GM23338 (cell line): ENCODE results near the gene GRK3. TPM values are rescaled to one million over a fixed set of nuclear protein-coding genes. Genes with fewer than 3 reads are reported as not detected.

ENCODE experiments used
- ATAC-seq: fragments of 200-7000 bp; cut with Tn5 transposase; 3 replicates; pipeline ENCODE4 v1.9.1; 2020
- DNase-seq: peaks from one replicate; pipeline ENCODE4 v3.0.0-alpha.2; 2015; ENCODE audit warnings: low spot score
- H2AFZ ChIP-seq: fragments of 200-600 bp; sonication (generic); 2 replicates; pipeline ENCODE4 v1.8.0; 2016; ENCODE audit warnings: antibody characterized with exemption, mild to moderate bottlenecking, moderate library complexity
- H3F3A ChIP-seq: fragments of 200-600 bp; sonication (generic); replicated peaks from 2 replicates; pipeline ENCODE4 v1.8.0; 2017; ENCODE audit warnings: antibody characterized with exemption, mixed run types, low read depth
- H3K27ac ChIP-seq: fragments of 200-600 bp; sonication (generic); 2 replicates; pipeline ENCODE4 v1.6.1; 2016; ENCODE audit warnings: low read depth
- H3K27me3 ChIP-seq: fragments of 200-600 bp; sonication (generic); 2 replicates; pipeline ENCODE4 v1.8.0; 2016; ENCODE audit warnings: mild to moderate bottlenecking, mixed run types, moderate library complexity; ENCODE audit not compliant: insufficient read depth
- H3K36me3 ChIP-seq: fragments of 200-600 bp; sonication (generic); 2 replicates; pipeline ENCODE4 v1.8.0; 2016; ENCODE audit warnings: mild to moderate bottlenecking; ENCODE audit not compliant: insufficient read depth
- H3K4me1 ChIP-seq: fragments of 200-600 bp; sonication (generic); 2 replicates; pipeline ENCODE4 v1.8.0; 2016; ENCODE audit warnings: mild to moderate bottlenecking, moderate library complexity; ENCODE audit not compliant: insufficient read depth
- H3K4me2 ChIP-seq: fragments of 200-600 bp; sonication (generic); 2 replicates; pipeline ENCODE4 v1.7.1; 2017; ENCODE audit warnings: mixed run types
- H3K4me3 ChIP-seq: fragments of 200-600 bp; sonication (generic); 2 replicates; pipeline ENCODE4 v1.6.1; 2016; ENCODE audit warnings: mixed run types
- H3K79me2 ChIP-seq: fragments of 200-600 bp; sonication (generic); replicated peaks from 2 replicates; pipeline ENCODE4 v1.8.0; 2017; ENCODE audit warnings: mild to moderate bottlenecking; ENCODE audit not compliant: insufficient read depth
- H3K9me2 ChIP-seq: fragments of 200-600 bp; sonication (generic); 2 replicates; pipeline ENCODE4 v1.8.0; 2017; ENCODE audit not compliant: insufficient read depth
- H4K20me1 ChIP-seq: fragments of 200-600 bp; sonication (generic); replicated peaks from 2 replicates; pipeline ENCODE4 v1.8.0; 2017; ENCODE audit warnings: mild to moderate bottlenecking; ENCODE audit not compliant: insufficient read depth
- H3K27ac Mint-ChIP-seq: 2 replicates; pipeline ENCODE4 v1.8.0; 2020; ENCODE audit warnings: inconsistent platforms, mild to moderate bottlenecking, moderate library complexity, mixed read lengths
- H3K27me3 Mint-ChIP-seq: 3 replicates; pipeline ENCODE4 v1.8.0; 2022; ENCODE audit warnings: low read depth, mild to moderate bottlenecking, moderate library complexity, mixed read lengths, inconsistent platforms; ENCODE audit not compliant: insufficient read depth, poor library complexity
- H3K36me3 Mint-ChIP-seq: 3 replicates; pipeline ENCODE4 v1.8.0; 2021; ENCODE audit warnings: low read depth, mild to moderate bottlenecking, inconsistent platforms, moderate library complexity, mixed read lengths
- H3K4me1 Mint-ChIP-seq: 3 replicates; pipeline ENCODE4 v1.8.0; 2020; ENCODE audit warnings: mild to moderate bottlenecking, inconsistent platforms, mixed read lengths
- H3K4me3 Mint-ChIP-seq: 3 replicates; pipeline ENCODE4 v1.8.0; 2021; ENCODE audit warnings: moderate library complexity, mild to moderate bottlenecking, inconsistent platforms, mixed read lengths
- H3K9me3 Mint-ChIP-seq: 3 replicates; pipeline ENCODE4 v1.8.0; 2020; ENCODE audit warnings: moderate library complexity, mild to moderate bottlenecking, inconsistent platforms, mixed read lengths
- EZH2 ChIP-seq: fragments of 200-600 bp; sonication (generic); IDR thresholded peaks from one replicate; pipeline ENCODE4 v1.8.0; 2017; ENCODE audit warnings: antibody characterized with exemption, mild to moderate bottlenecking, low read depth; ENCODE audit not compliant: unreplicated experiment
- EZH2phosphoT487 ChIP-seq: fragments of 200-600 bp; sonication (generic); IDR thresholded peaks from one replicate; pipeline ENCODE4 v1.8.1; 2018; ENCODE audit warnings: antibody characterized with exemption; ENCODE audit not compliant: unreplicated experiment
- REST ChIP-seq: IDR thresholded peaks from one replicate; pipeline ENCODE4 v1.6.1; 2018; ENCODE audit warnings: antibody characterized with exemption; ENCODE audit not compliant: unreplicated experiment
- ZNF462 ChIP-seq: fragments of 250-450 bp; sonication (Bioruptor Pico); IDR thresholded peaks from 2 replicates; pipeline ENCODE4 v1.5.0; 2020; ENCODE audit warnings: mild to moderate bottlenecking, moderate library complexity
- polyA plus RNA-seq: library from polyadenylated mRNA; unstranded; fragments of >200 nt; fragmentation: Nextera tagmentation; extraction: Ambion mirVana; gene quantifications from 2 replicates; pipeline ENCODE4 v1.2.1, GENCODE V29; 2016
- total RNA-seq: library from RNA; depleted of rRNA; stranded (reverse); fragments of >200 nt; shearing (Covaris generic); gene quantifications from 2 replicates; pipeline ENCODE4 v1.2.3, GENCODE V29; 2014
- TF ChIP-seq, protein P1 (sequence below): IDR thresholded peaks from 2 replicates; pipeline ENCODE4 v1.6.1; 2016; ENCODE audit warnings: antibody characterized with exemption
- TF ChIP-seq, protein P2 (sequence below), 2 experiments: fragments of 200-600 bp in 1 of 2; sonication (generic) in 1 of 2; conservative IDR thresholded peaks; 2 replicates each; pipeline versions ENCODE4 v1.5.1 to v1.6.1; 2016 to 2017; ENCODE audit warnings: antibody characterized with exemption in 2 of 2, low read depth in 2 of 2, mild to moderate bottlenecking in 2 of 2, moderate library complexity in 1 of 2

The GRK3 gene
- total and polyA plus RNA-seq, 2 experiments from 2014 or later = 6.0 to 25.3 TPM

DNA sequence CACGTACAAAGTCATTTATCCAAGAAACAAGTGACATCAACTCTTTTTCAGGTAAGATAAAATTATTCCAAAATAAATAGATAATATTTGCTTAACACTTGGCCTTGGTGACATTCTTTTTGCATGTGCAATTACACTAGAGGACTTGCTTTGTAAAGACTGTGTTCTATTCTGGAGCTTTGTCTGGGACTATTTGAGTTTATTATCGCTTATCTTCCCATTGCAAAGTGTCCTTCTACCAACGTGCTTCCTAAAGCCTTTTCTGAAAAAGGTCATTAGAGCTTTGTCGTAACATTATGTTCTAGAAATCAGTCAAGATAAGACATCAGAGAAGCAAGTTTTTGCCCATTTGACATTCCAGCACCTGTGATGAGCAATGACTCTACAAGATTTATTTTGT is 99.2 kb downstream of the GRK3 start (continued):
- TF ChIP-seq ZNF462 (CRISPR knock-in tag) = no peak

GRCh38 chr22:25666308-25666707 is 101.8 kb downstream of the GRK3 start:
- Histone ChIP-seq H3K27me3 (no peaks in the 10 kb centered on the region), H3K4me3 (no peak overlapping the region), H3K36me3 (no peaks in the 10 kb centered on the region), H3K27ac (no peak overlapping the region), H3K4me1 (0 out of 2 replicates have a peak, but pooled peaks cover 6% of the 10 kb centered on the region), H4K20me1 (peaks cover 2% of the 10 kb centered on the region; the same call in 1 of the 2 replicates), H2AFZ (no peak overlapping the region), H3F3A (no peaks in the 10 kb centered on the region), H3K4me2 (no peak overlapping the region), H3K79me2 (no peaks in the 10 kb centered on the region), H3K9me2 (no peaks in the 10 kb centered on the region)
- ATAC-seq (peak; percentile 83), DNase-seq (peak; percentile 34)
- H3K9me3 Mint-ChIP-seq = no peaks in the 10 kb centered on the region
- TF ChIP-seq EZH2 = no peak
- TF ChIP-seq EZH2phosphoT487 = no peak
- TF ChIP-seq, protein P1, sequence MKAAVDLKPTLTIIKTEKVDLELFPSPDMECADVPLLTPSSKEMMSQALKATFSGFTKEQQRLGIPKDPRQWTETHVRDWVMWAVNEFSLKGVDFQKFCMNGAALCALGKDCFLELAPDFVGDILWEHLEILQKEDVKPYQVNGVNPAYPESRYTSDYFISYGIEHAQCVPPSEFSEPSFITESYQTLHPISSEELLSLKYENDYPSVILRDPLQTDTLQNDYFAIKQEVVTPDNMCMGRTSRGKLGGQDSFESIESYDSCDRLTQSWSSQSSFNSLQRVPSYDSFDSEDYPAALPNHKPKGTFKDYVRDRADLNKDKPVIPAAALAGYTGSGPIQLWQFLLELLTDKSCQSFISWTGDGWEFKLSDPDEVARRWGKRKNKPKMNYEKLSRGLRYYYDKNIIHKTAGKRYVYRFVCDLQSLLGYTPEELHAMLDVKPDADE = no peak
- TF ChIP-seq REST = no peak
- TF ChIP-seq, protein P2, sequence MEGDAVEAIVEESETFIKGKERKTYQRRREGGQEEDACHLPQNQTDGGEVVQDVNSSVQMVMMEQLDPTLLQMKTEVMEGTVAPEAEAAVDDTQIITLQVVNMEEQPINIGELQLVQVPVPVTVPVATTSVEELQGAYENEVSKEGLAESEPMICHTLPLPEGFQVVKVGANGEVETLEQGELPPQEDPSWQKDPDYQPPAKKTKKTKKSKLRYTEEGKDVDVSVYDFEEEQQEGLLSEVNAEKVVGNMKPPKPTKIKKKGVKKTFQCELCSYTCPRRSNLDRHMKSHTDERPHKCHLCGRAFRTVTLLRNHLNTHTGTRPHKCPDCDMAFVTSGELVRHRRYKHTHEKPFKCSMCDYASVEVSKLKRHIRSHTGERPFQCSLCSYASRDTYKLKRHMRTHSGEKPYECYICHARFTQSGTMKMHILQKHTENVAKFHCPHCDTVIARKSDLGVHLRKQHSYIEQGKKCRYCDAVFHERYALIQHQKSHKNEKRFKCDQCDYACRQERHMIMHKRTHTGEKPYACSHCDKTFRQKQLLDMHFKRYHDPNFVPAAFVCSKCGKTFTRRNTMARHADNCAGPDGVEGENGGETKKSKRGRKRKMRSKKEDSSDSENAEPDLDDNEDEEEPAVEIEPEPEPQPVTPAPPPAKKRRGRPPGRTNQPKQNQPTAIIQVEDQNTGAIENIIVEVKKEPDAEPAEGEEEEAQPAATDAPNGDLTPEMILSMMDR (conservative IDR thresholded peaks at IDR 0.05; ENCODE audit: low read depth in 2 of 2) = peak; percentile 8 to 10; a peak in 1 of 4 replicates
- H3K36me3 Mint-ChIP-seq = 0 out of 3 replicates have a peak, but pooled peaks cover 9% of the 10 kb centered on the region
- no peak overlapping the region for H3K27ac Mint-ChIP-seq
- peaks cover 8% of the 10 kb centered on the region for H3K4me1 Mint-ChIP-seq
- H3K27me3 Mint-ChIP-seq = no peaks in the 10 kb centered on the region
- no peak overlapping the region for H3K4me3 Mint-ChIP-seq
